HepG2 (cell line): ENCODE measurements around the gene STARD10. TPM values are rescaled to one million over a fixed set of nuclear protein-coding genes. Genes with fewer than 3 reads are reported as not detected.

Source experiments
- HOXA9 ChIP-seq: sonication (generic); formaldehyde crosslinking; IDR thresholded peaks from 2 replicates; pipeline ENCODE4 v1.8.1; 2022; ENCODE audit warnings: missing genetic modification reagents, mild to moderate bottlenecking, moderate library complexity, borderline replicate concordance
- NCOA2 ChIP-seq: sonication (generic); formaldehyde crosslinking; IDR thresholded peaks from 2 replicates; pipeline ENCODE4 v1.8.0; 2022; ENCODE audit warnings: inconsistent platforms
- NFATC3 ChIP-seq: sonication (generic); formaldehyde crosslinking; IDR thresholded peaks from 2 replicates; pipeline ENCODE4 v1.5.1; 2020; ENCODE audit warnings: mild to moderate bottlenecking, missing genetic modification reagents
- NFE2L1 ChIP-seq: sonication (generic); formaldehyde crosslinking; IDR thresholded peaks from 2 replicates; pipeline ENCODE4 v1.4.0; 2020; ENCODE audit warnings: missing genetic modification reagents, mild to moderate bottlenecking, borderline replicate concordance
- PRPF4 ChIP-seq: fragments of 200-400 bp; formaldehyde crosslinking; IDR thresholded peaks from 2 replicates; pipeline ENCODE4 v1.6.1; 2016; ENCODE audit warnings: low read length, low read depth; ENCODE audit not compliant: poor library complexity, severe bottlenecking
- ZC3H13 ChIP-seq: sonication (generic); formaldehyde crosslinking; IDR thresholded peaks from 2 replicates; pipeline ENCODE4 v1.8.1; 2023; ENCODE audit warnings: mild to moderate bottlenecking, missing genetic modification reagents, moderate library complexity
- ZNF431 ChIP-seq: sonication (generic); formaldehyde crosslinking; IDR thresholded peaks from 2 replicates; pipeline ENCODE4 v1.9.0; 2022; ENCODE audit warnings: missing genetic modification reagents, low read depth, mild to moderate bottlenecking, borderline replicate concordance
- ZNF546 ChIP-seq: sonication (generic); formaldehyde crosslinking; conservative IDR thresholded peaks from 2 replicates; pipeline ENCODE4 v1.8.1; 2023; ENCODE audit warnings: mild to moderate bottlenecking, missing genetic modification reagents
- ZNF788 ChIP-seq: sonication (generic); formaldehyde crosslinking; IDR thresholded peaks from 2 replicates; pipeline ENCODE4 v1.5.0; 2020; ENCODE audit warnings: mild to moderate bottlenecking, missing genetic modification reagents, borderline replicate concordance
- ZZZ3 ChIP-seq: sonication (generic); formaldehyde crosslinking; IDR thresholded peaks from 2 replicates; pipeline ENCODE4 v1.4.0; 2020; ENCODE audit warnings: missing genetic modification reagents, mild to moderate bottlenecking, borderline replicate concordance
- polyA plus RNA-seq, 8 experiments: library from polyadenylated mRNA; depleted of rRNA in 3 of 8; stranded (reverse) in 7 of 8; unstranded in 1 of 8; fragments of >200 nt; fragmentation: Illumina TruSeq in 4 of 8; extraction: Trizol in 4 of 8; gene quantifications; 2 replicates each; pipeline versions ENCODE4 v1.2.1 to v1.2.3, GENCODE V29; 2011 to 2016; ENCODE audit warnings: low read depth in 4 of 8, missing spikeins in 1 of 8, mixed read lengths in 1 of 8; ENCODE audit not compliant: insufficient read depth in 1 of 8
- total RNA-seq, 5 experiments: library from RNA; depleted of rRNA; stranded (reverse); fragments of >200 nt; fragmentation: Illumina TruSeq; extraction: Trizol; gene quantifications; 2 replicates each; pipeline ENCODE4 v1.2.3, GENCODE V29; 2016; ENCODE audit warnings: low read depth in 1 of 5
- TF ChIP-seq, protein P1 (sequence below): sonication (generic); formaldehyde crosslinking; IDR thresholded peaks from 2 replicates; pipeline ENCODE4 v1.4.0; 2020; ENCODE audit warnings: low read depth, mild to moderate bottlenecking, missing genetic modification reagents
- TF ChIP-seq, protein P2 (sequence below): sonication (generic); formaldehyde crosslinking; IDR thresholded peaks from 2 replicates; pipeline ENCODE4 v1.4.0; 2020; ENCODE audit warnings: missing genetic modification reagents
- TF ChIP-seq, protein P3 (sequence below): sonication (generic); formaldehyde crosslinking; IDR thresholded peaks from 2 replicates; pipeline ENCODE4 v1.5.0; 2020; ENCODE audit warnings: mild to moderate bottlenecking, missing genetic modification reagents, moderate library complexity
- TF ChIP-seq, protein P4 (sequence below): sonication (generic); formaldehyde crosslinking; IDR thresholded peaks from 2 replicates; pipeline ENCODE4 v1.5.1; 2020; ENCODE audit warnings: mild to moderate bottlenecking, missing genetic modification reagents, borderline replicate concordance
- TF ChIP-seq, protein P5 (sequence below): sonication (generic); formaldehyde crosslinking; IDR thresholded peaks from 2 replicates; pipeline ENCODE4 v1.4.0; 2020; ENCODE audit warnings: missing genetic modification reagents, borderline replicate concordance
- TF ChIP-seq, protein P6 (sequence below): sonication (generic); formaldehyde crosslinking; IDR thresholded peaks from 2 replicates; pipeline ENCODE4 v1.4.0; 2020; ENCODE audit warnings: missing genetic modification reagents

STARD10 gene
- total and polyA plus RNA-seq, 2 of the 13 experiments (the other 11 are each of a cell fraction or from before 2014, with no cell fraction given) = 260 to 341 TPM

DNA sequence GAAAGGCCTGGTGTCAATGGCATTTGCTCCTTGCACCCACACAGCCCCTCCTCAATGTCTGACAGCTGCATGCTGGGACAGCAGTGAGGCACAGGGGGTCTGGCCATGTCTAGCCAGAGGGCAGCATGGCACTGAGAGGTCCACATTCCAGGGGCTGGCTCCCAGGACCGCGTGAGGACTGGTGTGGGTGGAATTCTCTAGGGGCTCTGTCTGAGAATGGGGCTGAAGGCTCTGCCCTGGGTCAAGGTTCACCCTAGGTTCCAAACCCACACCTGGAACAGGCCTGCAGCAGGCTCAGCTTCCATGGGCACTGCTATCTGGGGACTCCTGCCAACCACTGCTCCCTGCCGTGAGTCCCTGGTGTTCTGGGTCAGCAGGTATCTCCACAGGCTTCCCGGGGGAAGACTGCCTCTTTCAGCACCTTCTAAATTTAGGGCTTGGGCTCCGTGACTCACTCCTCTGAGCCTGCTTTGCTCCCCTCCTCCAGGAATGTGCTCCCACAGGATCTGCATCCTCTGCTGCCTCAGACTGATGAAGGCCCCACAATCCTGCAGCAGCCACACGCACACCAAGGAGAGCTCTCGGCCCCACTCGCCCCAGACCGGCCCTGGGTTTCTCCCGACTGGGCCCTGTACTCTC lies 4.2 kb downstream of the STARD10 start (continued):
- no peak for TF ChIP-seq PRPF4
- TF ChIP-seq, protein P1, sequence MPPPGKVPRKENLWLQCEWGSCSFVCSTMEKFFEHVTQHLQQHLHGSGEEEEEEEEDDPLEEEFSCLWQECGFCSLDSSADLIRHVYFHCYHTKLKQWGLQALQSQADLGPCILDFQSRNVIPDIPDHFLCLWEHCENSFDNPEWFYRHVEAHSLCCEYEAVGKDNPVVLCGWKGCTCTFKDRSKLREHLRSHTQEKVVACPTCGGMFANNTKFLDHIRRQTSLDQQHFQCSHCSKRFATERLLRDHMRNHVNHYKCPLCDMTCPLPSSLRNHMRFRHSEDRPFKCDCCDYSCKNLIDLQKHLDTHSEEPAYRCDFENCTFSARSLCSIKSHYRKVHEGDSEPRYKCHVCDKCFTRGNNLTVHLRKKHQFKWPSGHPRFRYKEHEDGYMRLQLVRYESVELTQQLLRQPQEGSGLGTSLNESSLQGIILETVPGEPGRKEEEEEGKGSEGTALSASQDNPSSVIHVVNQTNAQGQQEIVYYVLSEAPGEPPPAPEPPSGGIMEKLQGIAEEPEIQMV (CRISPR knock-in tag) = no peak
- no peak for TF ChIP-seq NFATC3 (CRISPR knock-in tag)
- TF ChIP-seq NCOA2 (CRISPR knock-in tag) = no peak
- TF ChIP-seq ZC3H13 = no peak
- TF ChIP-seq, protein P2, sequence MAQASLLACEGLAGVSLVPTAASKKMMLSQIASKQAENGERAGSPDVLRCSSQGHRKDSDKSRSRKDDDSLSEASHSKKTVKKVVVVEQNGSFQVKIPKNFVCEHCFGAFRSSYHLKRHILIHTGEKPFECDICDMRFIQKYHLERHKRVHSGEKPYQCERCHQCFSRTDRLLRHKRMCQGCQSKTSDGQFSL (CRISPR knock-in tag) = 0 out of 2 replicates have a peak, but pooled peaks have one; percentile 35
- no peak for TF ChIP-seq ZNF546 (CRISPR knock-in tag)
- no peak for TF ChIP-seq ZZZ3
- TF ChIP-seq HOXA9 (CRISPR knock-in tag) = no peak
- TF ChIP-seq, protein P3, sequence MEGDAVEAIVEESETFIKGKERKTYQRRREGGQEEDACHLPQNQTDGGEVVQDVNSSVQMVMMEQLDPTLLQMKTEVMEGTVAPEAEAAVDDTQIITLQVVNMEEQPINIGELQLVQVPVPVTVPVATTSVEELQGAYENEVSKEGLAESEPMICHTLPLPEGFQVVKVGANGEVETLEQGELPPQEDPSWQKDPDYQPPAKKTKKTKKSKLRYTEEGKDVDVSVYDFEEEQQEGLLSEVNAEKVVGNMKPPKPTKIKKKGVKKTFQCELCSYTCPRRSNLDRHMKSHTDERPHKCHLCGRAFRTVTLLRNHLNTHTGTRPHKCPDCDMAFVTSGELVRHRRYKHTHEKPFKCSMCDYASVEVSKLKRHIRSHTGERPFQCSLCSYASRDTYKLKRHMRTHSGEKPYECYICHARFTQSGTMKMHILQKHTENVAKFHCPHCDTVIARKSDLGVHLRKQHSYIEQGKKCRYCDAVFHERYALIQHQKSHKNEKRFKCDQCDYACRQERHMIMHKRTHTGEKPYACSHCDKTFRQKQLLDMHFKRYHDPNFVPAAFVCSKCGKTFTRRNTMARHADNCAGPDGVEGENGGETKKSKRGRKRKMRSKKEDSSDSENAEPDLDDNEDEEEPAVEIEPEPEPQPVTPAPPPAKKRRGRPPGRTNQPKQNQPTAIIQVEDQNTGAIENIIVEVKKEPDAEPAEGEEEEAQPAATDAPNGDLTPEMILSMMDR = peak; percentile 23; the same call in 1 of the 2 replicates
- TF ChIP-seq, protein P4, sequence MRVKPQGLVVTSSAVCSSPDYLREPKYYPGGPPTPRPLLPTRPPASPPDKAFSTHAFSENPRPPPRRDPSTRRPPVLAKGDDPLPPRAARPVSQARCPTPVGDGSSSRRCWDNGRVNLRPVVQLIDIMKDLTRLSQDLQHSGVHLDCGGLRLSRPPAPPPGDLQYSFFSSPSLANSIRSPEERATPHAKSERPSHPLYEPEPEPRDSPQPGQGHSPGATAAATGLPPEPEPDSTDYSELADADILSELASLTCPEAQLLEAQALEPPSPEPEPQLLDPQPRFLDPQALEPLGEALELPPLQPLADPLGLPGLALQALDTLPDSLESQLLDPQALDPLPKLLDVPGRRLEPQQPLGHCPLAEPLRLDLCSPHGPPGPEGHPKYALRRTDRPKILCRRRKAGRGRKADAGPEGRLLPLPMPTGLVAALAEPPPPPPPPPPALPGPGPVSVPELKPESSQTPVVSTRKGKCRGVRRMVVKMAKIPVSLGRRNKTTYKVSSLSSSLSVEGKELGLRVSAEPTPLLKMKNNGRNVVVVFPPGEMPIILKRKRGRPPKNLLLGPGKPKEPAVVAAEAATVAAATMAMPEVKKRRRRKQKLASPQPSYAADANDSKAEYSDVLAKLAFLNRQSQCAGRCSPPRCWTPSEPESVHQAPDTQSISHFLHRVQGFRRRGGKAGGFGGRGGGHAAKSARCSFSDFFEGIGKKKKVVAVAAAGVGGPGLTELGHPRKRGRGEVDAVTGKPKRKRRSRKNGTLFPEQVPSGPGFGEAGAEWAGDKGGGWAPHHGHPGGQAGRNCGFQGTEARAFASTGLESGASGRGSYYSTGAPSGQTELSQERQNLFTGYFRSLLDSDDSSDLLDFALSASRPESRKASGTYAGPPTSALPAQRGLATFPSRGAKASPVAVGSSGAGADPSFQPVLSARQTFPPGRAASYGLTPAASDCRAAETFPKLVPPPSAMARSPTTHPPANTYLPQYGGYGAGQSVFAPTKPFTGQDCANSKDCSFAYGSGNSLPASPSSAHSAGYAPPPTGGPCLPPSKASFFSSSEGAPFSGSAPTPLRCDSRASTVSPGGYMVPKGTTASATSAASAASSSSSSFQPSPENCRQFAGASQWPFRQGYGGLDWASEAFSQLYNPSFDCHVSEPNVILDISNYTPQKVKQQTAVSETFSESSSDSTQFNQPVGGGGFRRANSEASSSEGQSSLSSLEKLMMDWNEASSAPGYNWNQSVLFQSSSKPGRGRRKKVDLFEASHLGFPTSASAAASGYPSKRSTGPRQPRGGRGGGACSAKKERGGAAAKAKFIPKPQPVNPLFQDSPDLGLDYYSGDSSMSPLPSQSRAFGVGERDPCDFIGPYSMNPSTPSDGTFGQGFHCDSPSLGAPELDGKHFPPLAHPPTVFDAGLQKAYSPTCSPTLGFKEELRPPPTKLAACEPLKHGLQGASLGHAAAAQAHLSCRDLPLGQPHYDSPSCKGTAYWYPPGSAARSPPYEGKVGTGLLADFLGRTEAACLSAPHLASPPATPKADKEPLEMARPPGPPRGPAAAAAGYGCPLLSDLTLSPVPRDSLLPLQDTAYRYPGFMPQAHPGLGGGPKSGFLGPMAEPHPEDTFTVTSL = no peak
- TF ChIP-seq ZNF788 (CRISPR knock-in tag) = no peak
- TF ChIP-seq, protein P5, sequence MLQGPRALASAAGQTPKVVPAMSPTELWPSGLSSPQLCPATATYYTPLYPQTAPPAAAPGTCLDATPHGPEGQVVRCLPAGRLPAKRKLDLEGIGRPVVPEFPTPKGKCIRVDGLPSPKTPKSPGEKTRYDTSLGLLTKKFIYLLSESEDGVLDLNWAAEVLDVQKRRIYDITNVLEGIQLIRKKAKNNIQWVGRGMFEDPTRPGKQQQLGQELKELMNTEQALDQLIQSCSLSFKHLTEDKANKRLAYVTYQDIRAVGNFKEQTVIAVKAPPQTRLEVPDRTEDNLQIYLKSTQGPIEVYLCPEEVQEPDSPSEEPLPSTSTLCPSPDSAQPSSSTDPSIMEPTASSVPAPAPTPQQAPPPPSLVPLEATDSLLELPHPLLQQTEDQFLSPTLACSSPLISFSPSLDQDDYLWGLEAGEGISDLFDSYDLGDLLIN (CRISPR knock-in tag) = no peak
- TF ChIP-seq, protein P6, sequence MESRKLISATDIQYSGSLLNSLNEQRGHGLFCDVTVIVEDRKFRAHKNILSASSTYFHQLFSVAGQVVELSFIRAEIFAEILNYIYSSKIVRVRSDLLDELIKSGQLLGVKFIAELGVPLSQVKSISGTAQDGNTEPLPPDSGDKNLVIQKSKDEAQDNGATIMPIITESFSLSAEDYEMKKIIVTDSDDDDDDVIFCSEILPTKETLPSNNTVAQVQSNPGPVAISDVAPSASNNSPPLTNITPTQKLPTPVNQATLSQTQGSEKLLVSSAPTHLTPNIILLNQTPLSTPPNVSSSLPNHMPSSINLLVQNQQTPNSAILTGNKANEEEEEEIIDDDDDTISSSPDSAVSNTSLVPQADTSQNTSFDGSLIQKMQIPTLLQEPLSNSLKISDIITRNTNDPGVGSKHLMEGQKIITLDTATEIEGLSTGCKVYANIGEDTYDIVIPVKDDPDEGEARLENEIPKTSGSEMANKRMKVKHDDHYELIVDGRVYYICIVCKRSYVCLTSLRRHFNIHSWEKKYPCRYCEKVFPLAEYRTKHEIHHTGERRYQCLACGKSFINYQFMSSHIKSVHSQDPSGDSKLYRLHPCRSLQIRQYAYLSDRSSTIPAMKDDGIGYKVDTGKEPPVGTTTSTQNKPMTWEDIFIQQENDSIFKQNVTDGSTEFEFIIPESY (CRISPR knock-in tag) = no peak
- TF ChIP-seq ZNF431 (CRISPR knock-in tag) = no peak
- no peak for TF ChIP-seq NFE2L1 (CRISPR knock-in tag)
